HG03064 (cell line): Measurements from ENCODE around the gene SIMC1.

ENCODE experiments used
- ATAC-seq: cut with Tn5 transposase; IDR thresholded peaks from one replicate; pipeline ENCODE4 v1.9.1; 2021; ENCODE audit warnings: low read depth; ENCODE audit not compliant: unreplicated experiment

SIMC1 gene

DNA sequence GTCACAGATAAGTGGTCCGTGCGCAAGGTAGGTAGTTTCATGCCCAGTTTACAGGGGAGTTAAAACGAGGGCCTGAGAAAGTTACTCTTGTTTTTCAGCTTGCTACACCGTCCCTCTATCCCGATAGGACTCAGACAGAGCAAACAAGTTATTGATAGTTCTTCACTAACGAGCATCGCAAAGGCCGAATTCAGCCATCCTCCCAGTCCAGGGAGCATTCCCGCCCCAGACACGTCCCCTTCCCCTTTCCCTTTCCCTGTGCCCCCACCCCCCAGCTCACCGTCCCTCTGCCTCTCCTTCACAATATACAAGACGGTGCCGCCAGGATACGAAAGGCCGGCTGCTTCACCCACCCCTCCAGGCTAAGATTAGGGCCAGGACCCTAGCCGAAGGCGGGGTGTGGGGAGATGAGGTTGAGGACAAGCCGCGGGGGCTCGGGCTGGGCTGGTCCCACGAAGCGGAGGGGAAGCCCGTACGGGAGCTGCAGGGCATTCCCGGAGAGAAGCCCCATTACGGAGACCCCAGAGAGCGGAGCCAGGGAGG is 122.7 kb downstream of the SIMC1 start:
- no peak for ATAC-seq

DNA sequence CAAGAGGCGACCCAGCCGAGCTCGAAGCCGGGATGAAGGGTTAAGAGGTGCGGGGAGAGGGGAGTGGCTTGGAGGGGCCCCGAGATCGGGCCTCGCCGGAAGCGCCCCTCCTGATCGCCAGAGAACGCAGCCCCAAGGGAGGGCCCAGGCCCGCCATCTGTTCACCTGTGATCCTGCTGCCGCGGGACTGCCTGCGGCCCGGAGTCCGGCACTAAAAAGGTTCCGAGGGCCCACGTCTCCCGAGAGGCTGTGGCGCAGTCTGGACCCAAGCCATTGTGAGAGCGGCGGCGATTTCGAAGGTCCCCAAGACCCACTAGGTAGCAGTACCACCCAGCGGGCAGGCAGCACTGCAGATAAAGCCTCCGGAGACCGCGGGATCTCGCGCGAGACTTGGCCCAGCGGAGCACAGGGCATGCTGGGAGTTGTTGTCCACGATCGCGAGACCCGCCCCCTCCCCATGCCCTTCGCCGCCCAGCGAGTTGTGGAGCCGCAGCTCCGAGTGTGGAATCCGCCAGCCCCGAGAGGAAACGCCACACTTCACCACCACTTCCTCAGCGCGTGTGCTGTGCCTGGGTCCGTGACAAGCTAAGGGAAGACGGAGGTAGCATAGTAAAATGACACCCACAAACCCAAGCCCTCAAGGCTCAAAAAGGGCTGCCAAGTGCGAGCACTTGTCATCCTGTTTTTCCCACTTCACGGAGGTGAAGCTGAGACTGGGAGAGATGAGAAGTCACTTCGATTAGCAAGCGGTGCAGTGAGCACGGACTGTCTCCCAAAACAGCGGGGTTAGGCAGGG is 123.4 kb downstream of the SIMC1 start, which contains the start of gene KIAA1191:
Gene KIAA1191, minus strand, starts transcription at position 328 of the 796 bp plus-strand sequence. CDS start 2,256 bp downstream, outside the sequence.
- peak; percentile 88 for ATAC-seq

GRCh38 chr5:176362233-176362490 is 123.9 kb downstream of the SIMC1 start:
- peak; percentile 20 for ATAC-seq

- ATAC-seq, result no peak
Measured at GRCh38 chr5:176364765-176365350, 126.6 kb downstream of the SIMC1 start.

DNA sequence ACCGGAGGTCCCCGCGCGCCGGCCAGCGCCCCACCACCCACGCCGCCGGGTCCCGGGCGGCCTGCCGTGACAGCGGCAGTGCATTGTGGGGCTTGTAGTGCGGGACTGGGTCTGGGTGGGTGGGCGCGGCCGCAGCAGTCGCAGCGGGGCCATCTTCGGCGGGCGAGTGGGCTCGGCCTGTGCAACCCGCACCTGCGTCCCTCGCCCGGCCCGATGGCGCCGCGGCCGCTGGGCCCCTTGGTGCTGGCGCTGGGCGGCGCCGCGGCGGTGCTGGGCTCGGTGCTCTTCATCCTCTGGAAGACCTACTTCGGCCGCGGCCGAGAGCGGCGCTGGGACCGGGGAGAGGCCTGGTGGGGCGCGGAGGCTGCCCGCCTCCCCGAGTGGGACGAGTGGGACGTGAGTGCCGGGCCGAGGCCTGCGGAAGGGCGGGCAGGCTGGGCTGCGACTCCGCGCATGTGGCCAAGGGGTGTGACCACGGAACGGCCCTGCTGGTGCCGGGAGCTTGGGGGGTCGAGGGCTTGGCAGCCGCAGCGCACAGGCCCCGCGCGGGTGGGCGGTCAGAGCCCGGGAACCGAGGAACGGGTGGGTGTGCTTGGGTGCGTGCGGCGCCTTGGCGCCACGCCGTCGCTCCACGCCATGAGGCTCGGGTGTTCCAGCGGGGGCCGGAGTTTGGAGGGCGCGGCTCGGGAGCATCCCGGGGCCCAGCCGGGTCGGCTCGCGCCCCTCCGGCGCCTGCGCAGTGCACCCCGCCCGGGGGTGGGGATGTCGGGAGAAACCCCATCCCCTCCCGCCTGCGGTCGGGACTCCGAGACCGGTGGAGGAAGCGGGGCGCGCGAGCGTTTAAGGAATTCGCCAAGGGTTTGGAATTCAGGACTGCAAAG is 127.4 kb downstream of the SIMC1 start, which contains the start of gene ARL10:
Gene ARL10, plus strand, starts transcription at position 137 of the 881 bp plus-strand sequence. Its CDS starts 77 bp downstream, at position 214.
- peak; percentile 33 for ATAC-seq

DNA sequence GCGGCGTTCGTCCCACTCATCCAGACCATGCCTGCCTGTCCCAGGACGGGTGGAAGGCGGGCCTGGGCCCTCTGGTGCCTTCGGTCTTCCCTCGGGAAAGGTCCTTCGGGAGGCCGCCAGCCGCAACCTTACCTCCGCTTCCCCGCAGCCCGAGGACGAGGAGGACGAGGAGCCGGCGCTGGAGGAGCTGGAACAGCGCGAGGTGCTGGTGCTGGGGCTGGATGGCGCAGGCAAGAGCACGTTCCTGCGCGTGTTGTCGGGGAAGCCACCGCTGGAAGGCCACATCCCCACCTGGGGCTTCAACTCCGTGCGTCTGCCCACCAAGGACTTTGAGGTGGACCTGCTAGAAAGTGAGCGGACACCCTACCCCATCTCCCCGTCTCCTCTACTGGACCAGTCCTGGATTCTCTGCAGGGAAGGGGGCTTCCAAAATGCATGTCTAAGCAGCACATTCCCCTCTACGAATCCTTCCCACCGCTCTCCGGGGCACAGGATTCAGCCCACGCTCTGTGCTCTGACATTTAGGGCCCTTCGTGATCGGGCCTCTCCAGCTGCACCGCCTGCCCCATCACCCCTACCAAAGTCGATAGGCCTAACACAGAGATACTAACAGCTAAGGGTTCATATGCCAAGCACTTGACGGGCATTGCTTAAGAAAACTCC is 128.1 kb downstream of the SIMC1 start:
- ATAC-seq, result no peak

- no peak for ATAC-seq
Measured at GRCh38 chr5:176368726-176369125, 130.5 kb downstream of the SIMC1 start.

DNA sequence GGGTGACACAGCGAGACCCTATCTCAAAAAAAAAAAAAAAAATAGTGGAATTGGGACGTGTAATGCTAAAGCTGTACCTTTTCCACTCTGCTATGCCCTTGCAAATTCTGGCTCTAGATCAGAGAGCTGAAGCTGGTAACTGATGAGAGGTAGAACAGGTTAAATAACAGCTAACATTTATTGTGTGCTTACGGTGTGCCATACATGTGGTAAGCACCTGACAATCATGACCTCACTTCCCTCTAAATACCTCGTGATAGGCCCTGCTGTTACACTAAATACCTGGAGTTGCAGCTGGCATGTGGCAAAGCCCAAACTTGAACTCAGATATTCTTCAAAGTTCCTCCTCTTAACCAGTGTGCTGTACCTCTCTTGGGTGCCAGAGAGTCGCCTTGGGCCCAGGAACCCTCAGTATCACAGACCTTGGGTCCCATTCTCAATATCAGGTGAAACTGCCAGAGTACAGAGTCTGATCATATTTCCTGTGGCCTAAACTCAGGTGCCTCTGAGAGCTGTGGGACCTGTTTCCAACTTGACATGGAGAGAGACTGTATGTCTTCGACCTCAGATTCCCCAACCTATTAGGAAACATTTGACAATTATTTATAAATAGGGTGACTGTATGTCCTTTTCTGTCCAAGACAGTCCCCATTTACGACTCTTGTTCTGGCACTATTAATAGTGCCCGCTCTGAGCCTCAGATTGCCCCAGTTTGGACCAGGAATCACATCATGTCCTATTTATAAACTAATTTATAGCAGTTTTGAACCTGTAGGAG is 131.9 kb downstream of the SIMC1 start:
- ATAC-seq, result no peak

DNA sequence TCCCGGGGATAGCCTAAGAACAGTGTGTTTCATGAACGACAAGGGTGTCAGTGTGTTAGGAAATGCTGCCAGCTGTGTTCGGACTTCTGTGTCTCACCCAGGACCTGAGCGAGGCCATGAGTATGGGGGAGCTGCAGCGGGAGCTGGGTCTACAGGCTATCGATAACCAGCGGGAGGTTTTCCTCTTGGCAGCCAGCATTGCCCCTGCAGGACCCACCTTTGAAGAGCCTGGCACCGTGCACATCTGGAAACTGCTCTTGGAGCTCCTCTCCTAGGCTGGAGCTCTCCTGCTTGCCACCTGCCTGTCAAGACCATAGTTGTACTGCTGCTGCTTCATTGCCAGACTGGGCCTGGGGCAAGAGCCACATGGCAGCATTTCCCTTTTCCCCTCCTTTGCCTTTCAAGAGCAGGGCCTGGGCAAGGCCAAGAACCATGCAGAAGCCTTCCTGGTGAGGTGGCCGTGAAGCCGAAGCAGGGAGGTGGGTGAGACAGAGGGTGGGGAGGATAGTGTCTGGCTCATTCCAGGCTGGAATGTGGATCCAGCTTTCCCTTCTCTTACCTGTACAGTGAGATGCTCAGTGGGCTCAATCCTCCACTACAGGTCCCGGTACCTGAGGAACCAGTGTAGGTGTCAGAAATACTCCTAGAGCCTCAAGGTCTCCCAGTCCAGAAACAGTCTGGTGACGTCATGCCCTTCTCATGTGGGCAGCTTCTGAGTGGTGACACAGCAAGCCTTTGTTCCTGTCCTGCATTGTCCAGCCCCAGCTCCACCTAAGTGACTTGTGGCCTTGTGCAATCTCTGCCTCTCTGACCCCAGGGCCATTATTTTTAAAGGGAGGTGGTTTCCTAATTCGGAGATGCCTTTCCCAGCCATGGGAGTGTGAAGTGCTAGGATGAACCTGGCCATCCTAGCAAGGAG is 133.7 kb downstream of the SIMC1 start:
- ATAC-seq, result no peak

DNA sequence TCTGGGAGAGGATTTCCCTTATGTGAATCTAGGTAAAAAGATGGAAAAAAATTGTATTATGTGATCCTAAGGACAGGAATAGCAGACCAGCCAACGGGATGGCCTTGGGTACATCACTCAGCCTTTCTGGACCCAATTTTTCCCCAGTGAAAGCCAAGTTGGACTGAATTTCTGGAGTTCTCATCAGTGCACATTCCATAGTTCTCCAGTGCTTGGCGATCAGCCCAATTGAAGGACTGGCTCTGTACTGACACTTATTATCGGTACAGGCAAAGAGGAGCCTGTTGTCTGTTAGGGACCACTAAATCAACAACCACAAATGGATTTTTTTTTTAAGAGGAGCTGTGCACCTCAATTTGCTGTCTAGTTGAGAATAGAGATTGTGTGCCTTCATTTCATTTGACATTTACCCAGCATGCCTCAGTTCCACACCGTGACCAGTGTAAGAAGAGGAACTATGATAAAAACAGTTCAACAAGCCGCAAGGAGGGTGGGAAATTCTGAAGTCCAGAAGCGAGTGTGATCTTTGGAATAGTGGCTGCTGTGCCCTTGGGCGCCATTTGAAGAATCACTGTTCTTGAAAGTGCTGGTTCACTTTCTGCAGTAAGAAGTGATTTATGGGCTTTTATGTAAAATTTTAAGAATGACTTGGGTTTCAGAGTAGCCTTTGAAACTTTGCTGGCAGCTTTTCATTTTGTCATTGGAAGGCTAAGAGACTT is 135.0 kb downstream of the SIMC1 start:
- ATAC-seq, result no peak

- ATAC-seq, result no peak
Measured at GRCh38 chr5:176379881-176380280, 141.7 kb downstream of the SIMC1 start.

DNA sequence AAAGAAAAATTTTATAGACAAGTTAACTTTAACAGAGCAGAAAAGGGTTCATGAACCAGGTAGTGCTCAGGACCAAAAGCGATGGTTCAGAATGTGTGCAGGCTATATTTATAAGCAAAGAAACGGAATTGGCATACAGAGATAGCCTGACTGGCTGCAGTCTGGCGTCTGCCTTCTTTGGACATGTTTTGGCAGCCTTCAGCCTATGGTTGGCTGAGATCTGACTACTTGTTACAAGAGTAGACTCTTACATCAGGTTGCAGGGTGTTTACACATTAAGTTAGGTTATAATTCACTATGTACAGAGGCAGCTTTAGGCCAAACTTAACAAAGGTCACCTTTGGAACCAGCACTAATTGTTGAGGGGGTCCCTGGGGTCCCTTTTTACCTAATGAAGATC is 143.2 kb downstream of the SIMC1 start:
- no peak for ATAC-seq

GRCh38 chr5:176381979-176382378 is 143.8 kb downstream of the SIMC1 start:
- ATAC-seq, result no peak

GRCh38 chr5:176382721-176383120 is 144.5 kb downstream of the SIMC1 start:
- ATAC-seq, result no peak

- no peak for ATAC-seq
Measured at GRCh38 chr5:176383248-176383905, 145.2 kb downstream of the SIMC1 start.

DNA sequence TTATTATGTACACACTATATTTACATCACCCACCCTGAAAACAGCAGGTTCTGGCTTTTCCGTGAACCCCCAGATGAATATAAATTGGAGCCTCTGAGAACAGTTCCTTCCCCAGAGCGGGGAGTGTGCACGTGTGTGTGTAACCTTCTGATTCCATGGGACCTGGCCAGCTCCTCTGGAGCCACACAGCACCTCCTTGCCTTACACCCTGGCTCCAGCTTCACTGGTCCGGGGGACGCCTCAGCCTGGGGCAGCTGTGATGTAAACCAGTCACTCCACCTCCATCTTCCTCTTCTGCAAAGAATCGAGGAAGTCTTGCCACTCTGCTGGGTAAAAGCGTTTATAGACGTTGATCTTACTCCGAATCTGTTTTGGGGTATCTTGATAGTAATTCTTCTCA is 145.7 kb downstream of the SIMC1 start:
- no peak for ATAC-seq

- no peak for ATAC-seq
Measured at GRCh38 chr5:176384366-176384930, 146.2 kb downstream of the SIMC1 start.
